M059J (cell line): ENCODE results near the gene PCDHA2. TPM values are rescaled to one million over a fixed set of nuclear protein-coding genes. Genes with fewer than 3 reads are reported as not detected.
"Not testable (repeated sequence)": the region's sequence is repeated elsewhere in the genome, so short reads cannot be mapped to it uniquely, and the experiment has no call there.

Experiments
- DNase-seq: peaks from one replicate; pipeline ENCODE4 v3.0.0-alpha.2; 2012; ENCODE audit warnings: low read depth
- total RNA-seq: library from RNA; depleted of rRNA; stranded (reverse); fragments of >200 nt; shearing (Covaris generic); gene quantifications from 2 replicates; pipeline ENCODE4 v1.2.3, GENCODE V29; 2014; rRNA removed

Gene PCDHA2
- total RNA-seq, 1 experiment from 2014 or later: not detected

DNA sequence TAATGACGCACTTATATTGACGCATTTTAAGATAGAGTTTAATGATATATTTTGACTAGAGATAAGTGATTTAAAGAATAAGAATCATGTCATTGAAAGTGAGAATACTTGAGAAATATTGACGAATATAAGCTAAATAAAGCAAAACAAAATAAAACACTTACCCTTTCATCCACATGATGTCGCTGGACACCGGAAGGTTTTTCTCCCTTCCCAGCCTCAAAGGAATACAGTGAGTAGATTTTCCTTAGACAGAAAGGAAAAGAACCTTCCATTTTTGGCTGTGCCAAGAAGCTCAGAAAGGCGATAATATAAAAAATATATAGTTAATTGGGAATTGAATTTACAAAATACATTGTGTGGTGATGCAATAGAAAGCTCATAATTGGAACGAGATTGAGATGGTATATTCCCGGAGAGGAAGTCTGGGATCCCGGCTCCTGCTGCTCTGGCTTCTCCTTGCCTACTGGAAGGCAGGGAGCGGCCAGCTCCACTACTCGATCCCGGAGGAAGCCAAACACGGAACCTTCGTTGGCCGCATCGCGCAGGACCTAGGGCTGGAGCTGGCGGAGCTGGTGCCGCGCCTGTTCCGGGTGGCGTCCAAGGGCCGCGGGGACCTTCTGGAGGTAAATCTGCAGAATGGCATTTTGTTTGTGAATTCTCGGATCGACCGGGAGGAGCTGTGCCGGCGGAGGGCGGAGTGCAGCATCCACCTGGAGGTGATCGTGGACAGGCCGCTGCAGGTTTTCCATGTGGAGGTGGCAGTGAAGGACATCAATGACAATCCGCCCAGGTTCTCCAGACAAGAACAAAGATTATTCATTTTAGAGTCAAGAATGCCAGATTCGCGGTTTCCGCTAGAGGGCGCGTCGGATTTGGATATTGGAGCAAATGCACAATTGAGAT lies 27.0 kb downstream of the PCDHA2 start, which contains the start of gene PCDHA5:
PCDHA5 (plus strand) TSS at position 239 of the 906 bp plus-strand sequence.
- DNase-seq: no peak

DNA sequence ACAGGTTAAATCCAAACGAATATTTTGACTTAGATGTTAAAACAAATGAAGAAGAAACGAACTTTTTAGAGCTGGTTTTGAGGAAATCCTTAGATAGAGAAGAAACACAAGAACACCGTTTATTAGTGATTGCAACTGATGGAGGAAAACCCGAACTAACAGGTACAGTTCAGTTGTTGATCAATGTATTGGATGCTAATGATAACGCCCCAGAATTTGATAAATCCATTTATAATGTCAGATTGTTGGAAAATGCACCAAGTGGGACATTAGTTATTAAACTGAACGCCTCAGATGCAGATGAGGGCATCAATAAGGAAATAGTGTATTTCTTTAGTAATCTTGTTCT lies 27.6 kb downstream of the PCDHA2 start:
- no peak for DNase-seq

DNA sequence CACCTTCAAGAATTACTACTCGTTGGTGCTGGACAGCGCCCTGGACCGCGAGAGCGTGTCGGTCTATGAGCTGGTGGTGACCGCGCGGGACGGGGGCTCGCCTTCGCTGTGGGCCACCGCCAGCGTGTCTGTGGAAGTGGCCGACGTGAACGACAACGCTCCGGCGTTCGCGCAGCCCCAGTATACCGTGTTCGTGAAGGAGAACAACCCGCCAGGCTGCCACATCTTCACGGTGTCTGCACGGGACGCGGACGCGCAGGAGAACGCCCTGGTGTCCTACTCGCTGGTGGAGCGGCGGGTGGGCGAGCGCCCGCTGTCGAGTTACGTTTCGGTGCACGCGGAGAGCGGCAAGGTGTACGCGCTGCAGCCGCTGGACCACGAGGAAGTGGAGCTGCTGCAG lies 28.3 kb downstream of the PCDHA2 start:
- not testable (repeated sequence) for DNase-seq

DNA sequence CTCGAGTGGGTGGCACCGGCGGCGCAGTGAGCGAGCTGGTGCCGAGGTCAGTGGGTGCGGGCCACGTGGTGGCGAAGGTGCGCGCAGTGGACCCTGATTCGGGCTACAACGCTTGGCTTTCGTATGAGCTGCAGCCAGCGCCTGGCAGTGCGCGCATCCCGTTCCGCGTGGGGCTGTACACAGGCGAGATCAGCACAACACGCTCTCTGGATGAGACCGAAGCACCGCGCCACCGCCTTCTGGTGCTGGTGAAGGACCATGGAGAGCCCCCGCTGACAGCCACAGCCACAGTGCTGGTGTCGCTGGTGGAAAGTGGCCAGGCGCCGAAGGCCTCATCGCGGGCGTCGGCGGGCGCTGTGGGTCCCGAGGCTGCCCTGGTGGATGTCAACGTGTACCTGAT lies 28.8 kb downstream of the PCDHA2 start:
- no peak for DNase-seq

DNA sequence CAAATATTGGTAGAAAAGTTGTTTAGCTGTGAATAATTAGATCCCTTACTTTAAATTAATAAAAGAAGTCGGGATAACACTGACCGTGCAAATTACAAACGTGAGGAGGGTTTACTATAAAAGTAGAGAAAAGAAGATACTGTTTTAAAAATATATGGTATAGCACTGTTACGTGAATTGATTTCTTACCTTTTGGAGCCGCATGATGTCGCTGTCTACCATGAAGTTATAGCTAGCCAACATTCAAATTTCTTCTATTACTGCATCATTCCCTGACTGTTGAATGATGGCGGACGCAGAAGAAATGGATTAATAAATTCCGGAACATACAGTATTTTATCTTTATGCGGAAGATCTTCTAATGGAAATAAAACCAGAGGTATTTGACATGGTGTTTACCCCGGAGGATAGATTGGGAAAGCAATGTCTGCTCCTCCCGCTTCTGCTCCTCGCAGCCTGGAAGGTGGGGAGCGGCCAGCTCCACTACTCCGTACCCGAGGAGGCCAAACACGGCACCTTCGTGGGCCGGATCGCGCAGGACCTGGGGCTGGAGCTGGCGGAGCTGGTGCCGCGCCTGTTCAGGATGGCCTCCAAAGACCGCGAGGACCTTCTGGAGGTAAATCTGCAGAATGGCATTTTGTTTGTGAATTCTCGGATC lies 33.2 kb downstream of the PCDHA2 start, which contains the start of gene PCDHA6:
PCDHA6 (plus strand) TSS at position 257 of the 658 bp plus-strand sequence; CDS start at position 389, 132 bp downstream.
- no peak for DNase-seq

DNA sequence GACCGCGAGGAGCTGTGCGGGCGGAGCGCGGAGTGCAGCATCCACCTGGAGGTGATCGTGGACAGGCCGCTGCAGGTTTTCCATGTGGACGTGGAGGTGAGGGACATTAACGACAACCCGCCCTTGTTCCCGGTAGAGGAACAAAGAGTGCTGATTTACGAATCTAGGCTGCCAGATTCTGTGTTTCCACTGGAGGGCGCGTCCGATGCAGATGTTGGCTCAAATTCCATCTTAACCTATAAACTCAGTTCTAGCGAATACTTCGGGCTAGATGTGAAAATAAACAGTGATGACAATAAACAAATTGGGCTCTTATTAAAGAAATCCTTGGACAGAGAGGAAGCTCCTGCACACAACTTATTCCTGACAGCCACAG lies 33.7 kb downstream of the PCDHA2 start:
- no peak for DNase-seq

DNA sequence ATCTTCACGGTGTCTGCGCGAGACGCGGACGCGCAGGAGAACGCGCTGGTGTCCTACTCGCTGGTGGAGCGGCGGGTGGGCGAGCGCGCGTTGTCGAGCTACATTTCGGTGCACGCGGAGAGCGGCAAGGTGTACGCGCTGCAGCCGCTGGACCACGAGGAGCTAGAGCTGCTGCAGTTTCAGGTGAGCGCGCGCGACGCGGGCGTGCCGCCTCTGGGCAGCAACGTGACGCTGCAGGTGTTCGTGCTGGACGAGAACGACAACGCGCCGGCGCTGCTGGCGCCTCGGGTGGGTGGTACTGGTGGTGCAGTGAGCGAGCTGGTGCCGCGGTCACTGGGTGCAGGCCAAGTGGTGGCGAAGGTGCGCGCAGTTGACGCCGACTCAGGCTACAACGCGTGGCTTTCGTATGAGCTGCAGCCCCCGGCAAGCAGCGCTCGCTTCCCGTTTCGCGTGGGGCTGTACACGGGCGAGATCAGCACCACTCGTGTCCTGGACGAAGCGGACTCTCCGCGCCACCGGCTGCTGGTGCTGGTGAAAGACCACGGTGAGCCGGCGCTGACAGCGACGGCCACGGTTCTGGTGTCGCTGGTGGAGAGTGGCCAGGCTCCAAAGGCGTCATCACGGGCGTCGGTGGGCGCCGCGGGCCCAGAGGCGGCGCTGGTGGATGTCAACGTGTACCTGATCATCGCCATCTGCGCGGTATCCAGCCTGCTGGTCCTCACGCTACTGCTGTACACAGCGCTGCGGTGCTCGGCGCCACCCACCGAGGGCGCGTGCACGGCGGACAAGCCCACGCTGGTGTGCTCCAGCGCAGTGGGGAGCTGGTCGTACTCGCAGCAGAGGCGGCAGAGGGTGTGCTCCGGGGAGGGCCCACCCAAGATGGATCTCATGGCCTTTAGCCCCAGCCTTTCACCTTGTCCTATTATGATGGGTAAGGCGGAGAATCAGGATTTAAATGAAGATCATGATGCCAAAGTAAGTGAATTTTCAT lies 35.2 kb downstream of the PCDHA2 start:
- not testable (repeated sequence) for DNase-seq

DNA sequence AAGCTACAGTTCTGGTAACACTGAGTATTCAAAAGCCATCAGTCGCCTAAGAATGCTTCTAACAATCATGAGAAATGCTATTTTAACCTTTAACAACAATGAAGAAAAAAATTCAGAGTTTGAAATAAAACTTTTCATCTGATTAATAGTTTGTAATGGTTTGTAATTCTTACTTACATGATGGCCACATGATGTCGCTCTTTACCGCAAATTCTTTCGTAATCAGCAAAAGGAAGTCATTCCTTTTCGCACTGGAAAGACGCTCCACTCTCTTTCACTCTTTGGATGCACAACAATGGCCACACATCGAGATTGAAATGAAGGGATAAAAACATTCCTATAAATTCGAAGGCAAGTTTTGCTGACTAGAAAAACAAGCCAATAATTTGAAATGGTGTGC lies 39.3 kb downstream of the PCDHA2 start, which contains the start of gene PCDHA7:
PCDHA7 (plus strand) TSS at position 277 of the 400 bp plus-strand sequence; CDS start at position 392, 115 bp downstream.
- peak; percentile 8 for DNase-seq

DNA sequence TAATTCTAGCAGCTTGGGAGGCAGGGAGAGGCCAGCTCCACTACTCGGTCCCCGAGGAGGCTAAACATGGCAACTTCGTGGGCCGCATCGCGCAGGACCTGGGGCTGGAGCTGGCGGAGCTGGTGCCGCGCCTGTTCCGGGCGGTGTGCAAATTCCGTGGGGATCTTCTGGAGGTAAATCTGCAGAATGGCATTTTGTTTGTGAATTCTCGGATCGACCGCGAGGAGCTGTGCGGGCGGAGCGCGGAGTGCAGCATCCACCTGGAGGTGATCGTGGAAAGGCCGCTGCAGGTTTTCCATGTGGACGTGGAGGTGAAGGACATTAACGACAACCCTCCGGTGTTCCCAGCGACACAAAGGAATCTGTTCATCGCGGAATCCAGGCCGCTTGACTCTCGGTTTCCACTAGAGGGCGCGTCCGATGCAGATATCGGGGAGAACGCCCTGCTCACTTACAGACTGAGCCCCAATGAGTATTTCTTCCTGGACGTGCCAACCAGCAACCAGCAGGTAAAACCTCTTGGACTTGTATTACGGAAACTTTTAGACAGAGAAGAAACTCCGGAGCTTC lies 39.9 kb downstream of the PCDHA2 start:
- DNase-seq: not testable (repeated sequence)

DNA sequence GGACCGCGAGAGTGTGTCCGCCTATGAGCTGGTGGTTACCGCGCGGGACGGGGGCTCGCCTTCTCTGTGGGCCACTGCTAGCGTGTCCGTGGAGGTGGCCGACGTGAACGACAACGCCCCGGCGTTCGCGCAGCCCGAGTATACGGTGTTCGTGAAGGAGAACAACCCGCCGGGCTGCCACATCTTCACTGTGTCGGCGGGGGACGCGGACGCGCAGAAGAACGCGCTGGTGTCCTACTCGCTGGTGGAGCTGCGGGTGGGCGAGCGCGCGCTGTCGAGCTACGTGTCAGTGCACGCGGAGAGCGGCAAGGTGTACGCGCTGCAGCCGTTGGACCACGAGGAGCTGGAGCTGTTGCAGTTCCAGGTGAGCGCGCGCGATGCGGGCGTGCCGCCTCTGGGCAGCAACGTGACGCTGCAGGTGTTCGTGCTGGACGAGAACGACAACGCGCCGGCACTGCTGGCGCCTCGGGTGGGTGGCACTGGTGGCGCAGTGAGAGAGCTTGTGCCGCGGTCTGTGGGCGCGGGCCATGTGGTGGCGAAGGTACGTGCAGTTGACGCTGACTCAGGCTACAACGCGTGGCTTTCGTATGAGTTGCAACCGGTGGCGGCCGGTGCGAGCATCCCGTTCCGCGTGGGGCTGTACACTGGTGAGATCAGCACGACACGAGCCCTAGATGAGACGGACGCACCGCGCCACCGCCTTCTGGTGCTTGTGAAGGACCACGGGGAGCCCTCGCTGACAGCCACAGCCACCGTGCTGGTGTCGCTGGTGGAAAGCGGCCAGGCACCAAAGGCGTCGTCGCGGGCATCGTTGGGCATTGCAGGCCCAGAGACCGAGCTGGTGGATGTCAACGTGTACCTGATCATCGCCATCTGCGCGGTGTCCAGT lies 41.2 kb downstream of the PCDHA2 start:
- DNase-seq: no peak

DNA sequence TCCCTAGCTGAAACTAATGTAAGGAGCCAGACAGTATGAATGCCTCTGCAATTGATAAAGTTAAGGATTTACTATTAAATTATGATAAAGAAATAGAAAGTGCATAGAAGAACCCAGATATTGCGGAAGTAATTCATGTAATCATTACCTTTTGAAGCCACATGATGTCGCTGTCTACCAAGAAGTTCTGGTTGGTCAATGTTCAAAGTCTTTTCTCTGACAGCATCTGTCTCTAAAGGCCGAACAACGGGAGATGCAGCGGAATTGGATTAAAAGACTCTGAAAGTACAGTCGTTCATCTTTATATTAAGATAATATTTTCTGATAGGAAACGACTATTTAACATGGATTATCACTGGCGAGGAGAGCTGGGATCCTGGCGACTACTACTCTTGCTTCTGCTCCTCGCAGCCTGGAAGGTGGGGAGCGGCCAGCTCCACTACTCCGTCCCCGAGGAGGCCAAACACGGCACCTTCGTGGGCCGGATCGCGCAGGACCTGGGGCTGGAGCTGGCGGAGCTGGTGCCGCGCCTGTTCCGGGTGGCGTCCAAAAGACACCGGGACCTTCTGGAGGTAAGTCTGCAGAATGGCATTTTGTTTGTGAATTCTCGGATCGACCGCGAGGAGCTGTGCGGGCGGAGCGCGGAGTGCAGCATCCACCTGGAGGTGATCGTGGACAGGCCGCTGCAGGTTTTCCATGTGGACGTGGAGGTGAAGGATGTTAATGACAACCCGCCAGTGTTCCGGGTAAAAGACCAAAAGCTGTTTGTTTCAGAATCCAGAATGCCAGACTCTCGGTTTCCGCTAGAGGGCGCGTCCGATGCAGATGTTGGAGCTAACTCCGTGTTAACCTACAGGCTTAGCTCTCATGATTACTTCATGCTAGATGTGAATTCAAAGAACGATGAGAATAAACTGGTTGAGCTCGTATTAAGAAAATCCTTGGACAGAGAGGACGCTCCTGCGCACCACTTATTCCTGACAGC lies 46.6 kb downstream of the PCDHA2 start, which contains the start of gene PCDHA8:
PCDHA8 (plus strand) TSS at position 210 of the 985 bp plus-strand sequence; CDS start at position 345, 135 bp downstream.
- DNase-seq: no peak

DNA sequence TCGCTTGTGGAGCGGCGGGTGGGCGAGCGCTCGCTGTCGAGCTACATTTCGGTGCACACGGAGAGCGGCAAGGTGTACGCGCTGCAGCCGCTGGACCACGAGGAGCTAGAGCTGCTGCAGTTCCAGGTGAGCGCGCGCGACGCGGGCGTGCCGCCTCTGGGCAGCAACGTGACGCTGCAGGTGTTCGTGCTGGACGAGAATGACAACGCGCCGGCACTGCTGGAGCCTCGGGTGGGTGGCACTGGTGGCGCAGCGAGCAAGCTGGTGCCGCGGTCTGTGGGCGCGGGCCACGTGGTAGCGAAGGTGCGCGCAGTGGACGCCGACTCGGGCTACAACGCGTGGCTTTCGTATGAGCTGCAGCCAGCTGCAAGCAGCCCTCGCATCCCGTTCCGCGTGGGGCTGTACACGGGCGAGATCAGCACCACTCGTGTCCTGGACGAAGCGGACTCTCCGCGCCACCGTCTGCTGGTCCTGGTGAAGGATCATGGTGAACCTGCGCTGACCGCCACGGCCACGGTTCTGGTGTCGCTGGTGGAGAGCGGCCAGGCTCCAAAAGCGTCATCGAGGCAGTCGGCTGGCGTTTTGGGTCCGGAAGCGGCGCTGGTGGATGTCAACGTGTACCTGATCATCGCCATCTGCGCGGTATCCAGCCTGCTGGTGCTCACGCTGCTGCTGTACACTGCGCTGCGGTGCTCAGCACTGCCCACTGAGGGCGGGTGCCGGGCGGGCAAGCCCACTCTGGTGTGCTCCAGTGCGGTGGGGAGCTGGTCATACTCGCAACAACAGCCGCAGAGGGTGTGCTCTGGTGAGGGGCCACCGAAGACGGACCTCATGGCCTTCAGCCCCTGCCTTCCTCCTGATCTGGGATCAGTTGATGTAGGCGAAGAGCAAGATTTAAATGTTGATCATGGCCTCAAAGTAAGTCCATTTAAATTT lies 48.4 kb downstream of the PCDHA2 start:
- DNase-seq: no peak

Other genes starting within 250 kb of the PCDHA2 start
- not detected in 2 replicates for gene EIF4EBP3, start 247.2 kb upstream of the PCDHA2 start, total RNA-seq
- 48.5 and 55.9 TPM in 2 replicates for gene SRA1, start 237.4 kb upstream of the PCDHA2 start, total RNA-seq
- gene APBB3, start 230.3 kb upstream of the PCDHA2 start, total RNA-seq: 0.54 and 3.4 TPM in 2 replicates
- gene SLC35A4, start 230.0 kb upstream of the PCDHA2 start, total RNA-seq: 29.4 and 33.5 TPM in 2 replicates
- 0.47 TPM in 1 of 2 replicates, not detected in the other for gene CD14, start 161.7 kb upstream of the PCDHA2 start, total RNA-seq
- 15.2 and 32.7 TPM in 2 replicates for gene TMCO6, start 155.4 kb upstream of the PCDHA2 start, total RNA-seq
- 87.2 and 106 TPM in 2 replicates for gene NDUFA2, start 147.2 kb upstream of the PCDHA2 start, total RNA-seq
- gene IK, start 147.0 kb upstream of the PCDHA2 start, total RNA-seq: 96.8 and 118 TPM in 2 replicates
- 11.7 and 26.5 TPM in 2 replicates for gene WDR55, start 129.9 kb upstream of the PCDHA2 start, total RNA-seq
- gene DND1, start 121.3 kb upstream of the PCDHA2 start, total RNA-seq: 0.44 TPM in 1 of 2 replicates, not detected in the other
- 36.8 and 58.1 TPM in 2 replicates for gene HARS1, start 103.5 kb upstream of the PCDHA2 start, total RNA-seq
- 29.6 and 36.7 TPM in 2 replicates for gene HARS2, start 103.4 kb upstream of the PCDHA2 start, total RNA-seq
- gene ZMAT2, start 94.4 kb upstream of the PCDHA2 start, total RNA-seq: 68.0 and 71.3 TPM in 2 replicates
- gene PCDHA1, start 8.7 kb upstream of the PCDHA2 start, total RNA-seq: 0.05 TPM in 1 of 2 replicates, not detected in the other
- not detected in 2 replicates for gene PCDHA3, start 6.2 kb downstream of the PCDHA2 start, total RNA-seq
- gene PCDHA4, start 12.2 kb downstream of the PCDHA2 start, total RNA-seq: not detected in 2 replicates
- gene PCDHA5, start 26.8 kb downstream of the PCDHA2 start, total RNA-seq: not detected in 2 replicates
- gene PCDHA6, start 33.1 kb downstream of the PCDHA2 start, total RNA-seq: not detected in 2 replicates
- 0.02 TPM in 1 of 2 replicates, not detected in the other for gene PCDHA7, start 39.4 kb downstream of the PCDHA2 start, total RNA-seq
- gene PCDHA8, start 46.3 kb downstream of the PCDHA2 start, total RNA-seq: not detected in 2 replicates
- not detected in 2 replicates for gene PCDHA9, start 53.5 kb downstream of the PCDHA2 start, total RNA-seq
- not detected in 2 replicates for gene PCDHA10, start 61.0 kb downstream of the PCDHA2 start, total RNA-seq
- 0.07 and 0.27 TPM in 2 replicates for gene PCDHA11, start 74.1 kb downstream of the PCDHA2 start, total RNA-seq
- not detected in 2 replicates for gene PCDHA12, start 80.5 kb downstream of the PCDHA2 start, total RNA-seq
- not detected in 2 replicates for gene PCDHA13, start 87.3 kb downstream of the PCDHA2 start, total RNA-seq
- gene PCDHAC1, start 131.4 kb downstream of the PCDHA2 start, total RNA-seq: 0.25 and 0.34 TPM in 2 replicates
- 0.17 TPM in 1 of 2 replicates, not detected in the other for gene PCDHAC2, start 171.6 kb downstream of the PCDHA2 start, total RNA-seq